Stimulated activated CD4-positive, alpha-beta T cell treated with anti-CD3 and anti-CD28 coated beads, TNF-alpha, amount 100 ng/mL, for 48 hours (primary cell): ENCODE results near the gene CGNL1.

Source experiments
- DNase-seq, 3 donors: peaks; one replicate each; pipeline ENCODE4 v3.0.0-alpha.2; 2020; ENCODE audit warnings: low read depth in 3 of 3

Gene CGNL1

DNA sequence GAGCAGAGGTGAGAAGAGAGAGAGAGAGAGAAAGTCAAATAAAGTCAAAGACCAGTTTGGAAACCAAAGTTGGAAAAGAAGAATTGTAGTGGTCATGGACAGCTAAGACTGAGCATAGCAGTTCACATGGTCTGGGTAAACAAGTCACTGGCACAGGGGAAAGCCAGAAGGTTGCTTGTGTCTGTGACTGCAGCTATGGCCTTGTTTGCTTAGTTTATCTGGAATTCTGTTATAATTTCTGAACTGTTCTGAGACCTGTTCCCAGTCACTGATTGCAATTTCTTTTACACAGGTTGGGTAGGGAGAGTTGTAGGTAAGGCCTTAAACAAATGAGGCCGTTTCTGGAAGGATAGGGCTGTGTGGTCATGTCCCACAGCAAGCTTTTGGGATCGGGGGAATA is 172.0 kb downstream of the CGNL1 start:
- no peak for DNase-seq

DNA sequence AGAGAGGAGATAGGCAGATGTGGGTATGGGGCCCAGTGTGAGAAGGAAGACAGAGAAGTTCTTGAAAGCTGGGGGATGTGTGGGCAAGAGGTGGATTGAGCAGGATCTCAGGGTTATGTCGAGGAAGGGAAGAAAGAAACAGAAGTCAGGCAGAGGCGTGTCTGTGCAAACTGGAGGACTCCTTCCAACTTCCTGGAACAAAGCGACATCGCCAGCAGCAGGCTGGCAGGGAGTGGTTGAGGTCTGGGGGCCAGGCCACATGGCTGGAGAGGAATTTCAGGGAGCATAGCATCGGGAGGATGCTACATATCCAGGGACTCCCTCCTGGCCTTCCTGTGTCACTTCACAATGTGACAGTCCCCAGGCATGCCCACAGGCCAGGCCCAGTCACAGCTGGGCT is 172.5 kb downstream of the CGNL1 start:
- DNase-seq = no peak

GRCh38 chr15:57549935-57550334 is 173.6 kb downstream of the CGNL1 start:
- DNase-seq = no peak

GRCh38 chr15:57550640-57551039 is 174.3 kb downstream of the CGNL1 start:
- DNase-seq = no peak

GRCh38 chr15:57551715-57552677 is 175.7 kb downstream of the CGNL1 start:
- no peak for DNase-seq

GRCh38 chr15:57552678-57553334 is 176.5 kb downstream of the CGNL1 start:
- DNase-seq = no peak

GRCh38 chr15:57553526-57553925 is 177.2 kb downstream of the CGNL1 start:
- no peak for DNase-seq

GRCh38 chr15:57554063-57554811 is 177.9 kb downstream of the CGNL1 start:
- DNase-seq = no peak

GRCh38 chr15:57554812-57555179 is 178.5 kb downstream of the CGNL1 start:
- DNase-seq = no peak

DNA sequence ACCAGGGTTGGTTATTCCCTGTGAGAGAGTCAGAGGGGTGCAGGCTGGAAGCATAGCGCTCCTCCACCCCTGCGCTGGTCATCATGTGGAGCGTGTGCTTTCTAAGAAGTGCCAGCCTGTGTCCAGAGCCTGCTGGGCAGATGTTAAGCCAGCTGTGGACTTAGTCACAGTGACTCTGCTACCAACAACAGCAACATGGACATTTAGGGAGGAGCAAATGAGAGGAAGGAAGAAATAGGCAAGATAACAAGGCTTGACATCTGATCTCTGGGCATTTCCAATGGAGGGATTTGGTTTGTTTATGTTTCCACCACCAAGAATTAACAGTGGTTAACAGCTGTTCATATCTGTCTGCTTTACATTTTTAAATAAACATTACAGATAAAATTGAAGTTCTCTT is 179.0 kb downstream of the CGNL1 start:
- no peak for DNase-seq

DNA sequence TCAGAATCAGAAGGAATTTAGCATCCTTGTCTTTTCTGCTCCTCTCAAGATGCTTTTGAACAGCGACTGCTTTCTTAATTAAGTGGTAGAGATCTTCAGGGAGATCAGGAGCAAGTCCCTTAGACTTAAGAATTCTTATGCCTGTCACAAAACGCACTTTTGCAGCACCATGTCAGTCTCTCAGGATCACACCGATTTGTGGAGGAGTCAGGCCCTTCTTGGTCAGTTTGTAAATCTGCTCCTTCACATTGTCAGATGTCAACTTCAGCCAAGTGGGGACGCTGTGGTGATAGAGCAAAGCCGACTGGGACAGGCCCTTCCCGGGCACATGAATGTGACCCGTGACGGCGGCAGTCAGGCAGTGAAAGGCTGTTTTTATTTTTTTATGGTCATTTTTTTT is 179.7 kb downstream of the CGNL1 start:
- no peak for DNase-seq

DNA sequence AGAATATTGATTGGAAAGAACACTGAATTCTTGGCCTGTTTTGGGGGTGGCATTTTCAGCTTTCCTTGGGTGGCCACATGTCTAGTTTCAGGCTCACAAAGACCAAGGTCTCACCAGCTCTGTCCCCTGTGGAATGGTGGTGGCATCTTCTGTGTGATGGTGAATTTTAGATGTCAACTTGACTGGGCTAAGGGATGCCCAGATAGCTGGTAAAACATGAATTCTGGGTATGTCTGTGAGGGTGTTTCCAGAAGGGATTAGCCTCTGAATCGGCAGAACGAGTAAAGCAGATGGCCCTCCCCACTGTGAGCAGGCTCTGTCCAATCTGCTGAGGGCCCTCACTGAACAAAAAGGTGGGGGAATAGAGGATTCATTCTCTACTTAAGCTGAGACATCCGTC is 181.0 kb downstream of the CGNL1 start:
- no peak for DNase-seq

- no peak for DNase-seq
Measured at GRCh38 chr15:57557810-57558209, 181.5 kb downstream of the CGNL1 start.

GRCh38 chr15:57559875-57560274 is 183.6 kb downstream of the CGNL1 start:
- peak; percentile 54 to 65 (median 62) for DNase-seq

- DNase-seq = peak; percentile 44 to 46 (median 46)
Measured at GRCh38 chr15:57561041-57561711, 184.9 kb downstream of the CGNL1 start.

GRCh38 chr15:57562196-57562769 is 186.0 kb downstream of the CGNL1 start:
- no peak for DNase-seq

GRCh38 chr15:57563416-57563815 is 187.1 kb downstream of the CGNL1 start:
- DNase-seq = no peak

- no peak for DNase-seq
Measured at GRCh38 chr15:57565311-57565710, 189.0 kb downstream of the CGNL1 start.

DNA sequence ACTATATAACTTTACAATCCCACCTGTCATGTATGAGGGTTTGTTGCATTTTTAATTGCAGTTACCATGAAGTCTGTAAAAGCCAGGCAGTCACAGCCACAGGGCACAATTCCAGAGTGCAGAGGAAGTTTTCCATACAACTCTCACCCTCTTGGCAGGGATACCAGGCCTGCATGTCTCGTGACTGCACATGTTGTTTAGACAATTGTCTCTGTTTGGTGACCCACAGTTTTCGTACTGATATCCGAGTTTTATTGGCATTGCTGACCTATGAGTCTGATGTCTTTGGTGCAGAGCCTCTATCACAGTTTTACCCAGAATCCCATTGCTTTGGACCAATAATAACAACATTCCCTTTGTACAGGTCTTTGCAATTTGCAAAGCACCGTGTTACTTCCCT is 190.5 kb downstream of the CGNL1 start:
- no peak for DNase-seq

DNA sequence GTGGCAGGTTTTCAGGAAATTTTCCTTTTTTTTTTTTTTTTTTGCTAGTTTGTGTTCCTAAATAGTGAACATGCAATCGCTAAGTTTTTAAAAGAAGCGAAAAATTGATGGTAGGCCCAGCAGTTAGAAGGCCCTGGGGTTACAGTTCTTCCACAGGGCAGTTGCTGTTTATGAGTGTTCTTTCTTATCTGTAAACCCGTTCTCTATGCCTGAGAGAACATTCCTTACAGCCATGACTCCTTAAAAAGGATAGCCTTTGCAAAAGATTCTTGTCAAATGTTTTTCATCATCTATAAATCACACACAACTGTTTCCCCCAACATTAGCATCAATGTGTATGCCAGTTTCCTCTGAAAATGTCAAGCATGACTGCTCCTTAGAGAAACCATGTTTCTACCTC is 191.6 kb downstream of the CGNL1 start:
- no peak for DNase-seq

DNA sequence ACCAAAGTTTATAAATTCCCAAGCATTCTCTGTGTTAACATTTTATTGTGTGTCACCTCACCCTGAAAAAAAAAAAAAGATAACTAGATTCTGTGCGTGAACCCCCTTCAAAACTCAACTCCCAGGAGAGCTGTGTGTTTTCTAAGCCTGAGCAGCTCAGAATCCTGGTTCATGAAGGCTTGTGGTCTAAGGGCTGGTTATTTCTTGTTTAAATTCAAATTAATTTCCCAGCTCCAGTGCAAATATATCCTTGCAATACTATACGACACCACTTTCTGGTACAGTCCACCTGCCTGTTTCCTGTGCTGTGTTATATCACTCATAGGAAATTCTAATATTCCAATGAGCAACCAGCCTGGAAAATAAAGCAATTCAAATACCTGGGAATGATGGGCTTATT is 192.0 kb downstream of the CGNL1 start:
- DNase-seq = no peak

- DNase-seq = no peak
Measured at GRCh38 chr15:57570340-57570739, 194.0 kb downstream of the CGNL1 start.
